Keratinocyte (primary cell): Measurements from ENCODE around the gene DNAJA3. TPM values are rescaled to one million over a fixed set of nuclear protein-coding genes. Genes with fewer than 3 reads are reported as not detected.

Experiments
- DNase-seq: peaks from one replicate; pipeline ENCODE4 v3.0.0-alpha.2; 2011; ENCODE audit warnings: low read depth, missing footprints, low spot score
- FAIRE-seq: peaks from 2 replicates; lab custom pipeline; 2011; peaks lifted over from hg19 to GRCh38; lab: Jason Lieb, UNC
- H2AFZ ChIP-seq: 2 replicates; pipeline ENCODE4 v1.6.0; 2012; ENCODE audit warnings: low read length, control low read depth, inconsistent platforms; ENCODE audit not compliant: control insufficient read depth
- H3K27ac ChIP-seq: 2 replicates; pipeline ENCODE4 v1.5.1; 2011; ENCODE audit warnings: low read length; ENCODE audit not compliant: control insufficient read depth, insufficient read depth
- H3K27me3 ChIP-seq: 3 replicates; pipeline ENCODE4 v1.6.0; 2011; ENCODE audit warnings: low read length; ENCODE audit not compliant: control insufficient read depth, insufficient read depth; ENCODE audit errors: extremely low read depth
- H3K36me3 ChIP-seq, 2 experiments: 2 replicates in 1 of 2; 3 replicates in 1 of 2; pipeline ENCODE4 v1.5.1; 2011; ENCODE audit warnings: low read length in 2 of 2, mild to moderate bottlenecking in 1 of 2; ENCODE audit not compliant: control insufficient read depth in 2 of 2, insufficient read depth in 2 of 2; ENCODE audit errors: extremely low read depth in 1 of 2
- H3K4me1 ChIP-seq: 3 replicates; pipeline ENCODE4 v1.5.1; 2011; ENCODE audit warnings: low read length; ENCODE audit not compliant: control insufficient read depth, insufficient read depth; ENCODE audit errors: extremely low read depth
- H3K4me2 ChIP-seq: 3 replicates; pipeline ENCODE4 v1.6.0; 2011; ENCODE audit warnings: low read depth, low read length; ENCODE audit not compliant: control insufficient read depth, insufficient read depth; ENCODE audit errors: extremely low read depth
- H3K4me3 ChIP-seq, 3 experiments: fragments of 200-600 bp in 1 of 3; sonication (generic) in 1 of 3; 2 replicates in 2 of 3; 3 replicates in 1 of 3; pipeline ENCODE4 v1.5.1; 2011 to 2016; ENCODE audit warnings: low read length in 3 of 3, mild to moderate bottlenecking in 3 of 3, control low read depth in 2 of 3, inconsistent platforms in 1 of 3, low read depth in 1 of 3, mixed read lengths in 1 of 3, mixed run types in 1 of 3, moderate library complexity in 1 of 3; ENCODE audit not compliant: control insufficient read depth in 2 of 3, insufficient read depth in 2 of 3; ENCODE audit errors: extremely low read depth in 1 of 3
- H3K79me2 ChIP-seq: 2 replicates; pipeline ENCODE4 v1.6.0; 2012; ENCODE audit warnings: low read length; ENCODE audit not compliant: control insufficient read depth, insufficient read depth
- H3K9ac ChIP-seq: 3 replicates; pipeline ENCODE4 v1.6.0; 2011; ENCODE audit warnings: low read length; ENCODE audit not compliant: control insufficient read depth, insufficient read depth; ENCODE audit errors: extremely low read depth
- H3K9me1 ChIP-seq: 3 replicates; pipeline ENCODE4 v1.6.0; 2011; ENCODE audit warnings: low read length; ENCODE audit not compliant: control insufficient read depth, insufficient read depth; ENCODE audit errors: extremely low read depth
- H3K9me3 ChIP-seq: 2 replicates; pipeline ENCODE4 v1.5.1; 2012; ENCODE audit warnings: low read depth, low read length; ENCODE audit not compliant: control insufficient read depth
- H4K20me1 ChIP-seq: 3 replicates; pipeline ENCODE4 v1.6.0; 2011; ENCODE audit warnings: low read length; ENCODE audit not compliant: control insufficient read depth, insufficient read depth; ENCODE audit errors: extremely low read depth
- EZH2 ChIP-seq: IDR thresholded peaks from one replicate; pipeline ENCODE4 v1.6.1; 2012; ENCODE audit warnings: inconsistent platforms, mild to moderate bottlenecking, low read length, moderate library complexity
- dilution Hi-C: fragments of 300-500 bp; cut with MboI; formaldehyde crosslinking; loops from one replicate; pipeline ENCODE4 v1.7.0; 2020; ENCODE audit warnings: low sequenced_read_pairs; ENCODE audit not compliant: extremely low pct_ligation_motif_present
- polyA plus RNA-seq, 5 experiments: library from polyadenylated mRNA; depleted of rRNA in 3 of 5; stranded (reverse) in 3 of 5; stranded (forward) in 1 of 5; unstranded in 1 of 5; fragments of >200 nt; gene quantifications; 1 replicate in 1 of 5; 2 replicates in 3 of 5; 3 replicates in 1 of 5; pipeline versions ENCODE4 v1.2.1 to v1.2.3, GENCODE V29; 2011 to 2012; ENCODE audit warnings: missing spikeins in 2 of 5, low read depth in 1 of 5, low replicate concordance in 1 of 5
- TF ChIP-seq, protein P1 (sequence below), 3 experiments: IDR thresholded peaks in 1 of 3; conservative IDR thresholded peaks in 1 of 3; optimal IDR thresholded peaks in 1 of 3; 2 replicates in 2 of 3; 3 replicates in 1 of 3; pipeline versions ENCODE3 to v1.5.1; 2011; ENCODE audit warnings: low read length in 3 of 3, mild to moderate bottlenecking in 3 of 3, moderate library complexity in 2 of 3, control low read depth in 1 of 3, inconsistent platforms in 1 of 3; ENCODE audit not compliant: insufficient read depth in 2 of 3; ENCODE audit errors: extremely low read depth in 1 of 3

DNAJA3 gene
- polyA plus RNA-seq, 1 donor (not counting 4 experiments of a cell fraction or from before 2014, with no cell fraction given), result 48.4 TPM

DNA sequence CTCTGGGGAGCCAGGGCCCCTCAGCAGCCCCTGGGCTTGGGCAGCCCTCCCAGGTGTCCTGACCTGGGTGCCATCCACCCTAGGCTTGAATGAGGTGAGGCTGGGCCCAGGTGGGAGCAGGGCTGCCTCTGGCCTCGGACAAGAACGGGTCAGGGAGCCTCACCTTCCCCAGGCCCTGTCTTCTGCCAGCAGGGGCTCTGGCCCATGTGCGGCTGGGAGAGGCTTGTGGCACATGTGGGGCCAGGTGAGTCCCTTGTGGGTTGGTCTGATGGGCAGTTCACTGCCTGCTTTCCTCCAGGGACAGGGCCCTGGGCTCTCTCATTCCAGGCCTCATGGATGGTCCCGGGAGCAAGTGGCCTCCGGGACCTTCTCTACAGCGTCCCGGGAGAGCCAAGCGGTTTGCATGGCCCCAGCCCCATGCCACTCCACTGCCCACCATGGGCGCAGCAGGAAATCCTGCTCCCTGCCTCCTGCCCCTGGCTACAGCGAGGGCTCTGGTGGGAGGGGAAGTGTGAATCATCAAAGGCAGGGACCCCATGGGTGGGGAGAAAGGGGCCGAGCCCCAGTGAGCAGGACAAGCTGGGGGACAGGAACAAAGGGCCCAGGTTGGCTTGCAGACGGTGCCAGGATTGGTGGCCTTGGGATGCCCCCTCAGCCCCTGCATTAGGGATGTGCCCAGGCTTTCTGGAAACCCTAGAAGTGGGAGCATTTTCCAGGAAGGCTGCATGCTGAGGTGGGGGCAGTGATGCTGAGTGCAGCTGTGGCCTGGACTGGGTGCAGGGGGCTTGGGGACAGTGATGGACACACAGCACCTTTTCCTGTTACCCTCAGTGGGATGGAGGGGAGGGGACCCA lies 41.9 kb upstream of the DNAJA3 start:
- peaks cover 14% of the 10 kb centered on the region in 2 experiments for H3K36me3 ChIP-seq

DNA sequence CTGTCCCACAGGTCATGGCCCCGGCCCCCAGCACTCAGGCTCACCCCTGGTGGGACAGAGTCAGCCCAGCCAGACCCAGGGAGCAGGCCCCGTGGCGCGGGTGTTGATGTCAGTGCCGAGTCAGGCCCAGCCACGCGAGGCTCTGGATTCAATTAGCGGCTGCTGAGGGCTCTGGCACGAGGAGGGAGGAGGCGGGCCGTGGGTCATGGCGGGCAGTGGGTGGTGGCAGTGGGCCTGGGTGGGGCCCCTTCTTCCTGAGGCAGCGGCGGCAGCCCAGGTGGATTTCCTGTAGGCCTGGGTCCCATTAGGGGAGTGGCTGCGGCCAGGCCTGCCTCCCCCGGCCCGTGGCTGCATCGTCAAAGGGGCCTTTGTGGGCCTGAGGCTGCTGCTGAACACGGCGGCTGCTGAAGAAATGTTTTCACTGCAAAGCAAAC lies 41.1 kb upstream of the DNAJA3 start:
- DNase-seq (no peak), FAIRE-seq (no peak)
- H3K4me1 ChIP-seq, result no peaks in the 10 kb centered on the region
- H3K9me1 ChIP-seq, result no peaks in the 10 kb centered on the region
- no peak for TF ChIP-seq EZH2
- TF ChIP-seq, protein P1, sequence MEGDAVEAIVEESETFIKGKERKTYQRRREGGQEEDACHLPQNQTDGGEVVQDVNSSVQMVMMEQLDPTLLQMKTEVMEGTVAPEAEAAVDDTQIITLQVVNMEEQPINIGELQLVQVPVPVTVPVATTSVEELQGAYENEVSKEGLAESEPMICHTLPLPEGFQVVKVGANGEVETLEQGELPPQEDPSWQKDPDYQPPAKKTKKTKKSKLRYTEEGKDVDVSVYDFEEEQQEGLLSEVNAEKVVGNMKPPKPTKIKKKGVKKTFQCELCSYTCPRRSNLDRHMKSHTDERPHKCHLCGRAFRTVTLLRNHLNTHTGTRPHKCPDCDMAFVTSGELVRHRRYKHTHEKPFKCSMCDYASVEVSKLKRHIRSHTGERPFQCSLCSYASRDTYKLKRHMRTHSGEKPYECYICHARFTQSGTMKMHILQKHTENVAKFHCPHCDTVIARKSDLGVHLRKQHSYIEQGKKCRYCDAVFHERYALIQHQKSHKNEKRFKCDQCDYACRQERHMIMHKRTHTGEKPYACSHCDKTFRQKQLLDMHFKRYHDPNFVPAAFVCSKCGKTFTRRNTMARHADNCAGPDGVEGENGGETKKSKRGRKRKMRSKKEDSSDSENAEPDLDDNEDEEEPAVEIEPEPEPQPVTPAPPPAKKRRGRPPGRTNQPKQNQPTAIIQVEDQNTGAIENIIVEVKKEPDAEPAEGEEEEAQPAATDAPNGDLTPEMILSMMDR (optimal IDR thresholded peaks at IDR 0.05 in 1 of 3, IDR thresholded peaks at IDR 0.05 in 1 of 3, conservative IDR thresholded peaks at IDR 0.05 in 1 of 3; ENCODE audit: extremely low read depth in 1 of 3, insufficient read depth in 2 of 3, low read length in 3 of 3), result no peak
- no peaks in the 10 kb centered on the region for H3K27me3 ChIP-seq
- no peak overlapping the region for H3K27ac ChIP-seq
- H4K20me1 ChIP-seq, result peaks cover 3% of the 10 kb centered on the region
- dilution Hi-C loops, result no loop called here
- no peak overlapping the region for H2AFZ ChIP-seq
- H3K9ac ChIP-seq, result no peak overlapping the region
- H3K4me3 ChIP-seq, result no peak overlapping the region
- peaks cover 14 to 16% of the 10 kb centered on the region in 2 experiments for H3K36me3 ChIP-seq
- H3K9me3 ChIP-seq, result no peaks in the 10 kb centered on the region
- H3K4me2 ChIP-seq, result no peak overlapping the region
- no peaks in the 10 kb centered on the region for H3K79me2 ChIP-seq

More for the DNA sequence above, 41.9 kb upstream of the DNAJA3 start:
- FAIRE-seq (no peak), DNase-seq (no peak)
- TF ChIP-seq, protein P1 (optimal IDR thresholded peaks at IDR 0.05 in 1 of 3, IDR thresholded peaks at IDR 0.05 in 1 of 3, conservative IDR thresholded peaks at IDR 0.05 in 1 of 3; ENCODE audit: extremely low read depth in 1 of 3, insufficient read depth in 2 of 3, low read length in 3 of 3), result no peak
- Histone ChIP-seq H3K4me1 (no peaks in the 10 kb centered on the region), H3K9ac (no peak overlapping the region), H3K9me1 (no peaks in the 10 kb centered on the region), H3K27ac (no peak overlapping the region), H3K27me3 (no peaks in the 10 kb centered on the region), H2AFZ (no peak overlapping the region), H3K4me3 (no peak overlapping the region), H3K9me3 (no peaks in the 10 kb centered on the region), H3K4me2 (no peak overlapping the region), H3K79me2 (no peaks in the 10 kb centered on the region), H4K20me1 (peaks cover 3% of the 10 kb centered on the region)
- dilution Hi-C loops, result no loop called here
